HCT116 (cell line): ENCODE data around the gene DIS3L.

ENCODE experiments used
- CTCF ChIP-seq, 3 experiments: fragments of 200-600 bp in 1 of 3; sonication (generic) in 1 of 3; IDR thresholded peaks in 2 of 3; conservative IDR thresholded peaks in 1 of 3; 2 replicates each; pipeline ENCODE4 v1.5.1; 2012 to 2017; ENCODE audit warnings: low read depth in 2 of 3, low read length in 2 of 3, antibody characterized with exemption in 1 of 3, borderline replicate concordance in 1 of 3, control low read depth in 1 of 3, mild to moderate bottlenecking in 1 of 3, mixed read lengths in 1 of 3, mixed run types in 1 of 3, moderate library complexity in 1 of 3; ENCODE audit not compliant: insufficient read depth in 1 of 3
- EZH2 ChIP-seq: fragments of 200-600 bp; sonication (generic); IDR thresholded peaks from 2 replicates; pipeline ENCODE4 v1.6.1; 2017; ENCODE audit warnings: antibody characterized with exemption, mixed run types
- POLR2A ChIP-seq: IDR thresholded peaks from 2 replicates; pipeline ENCODE4 v1.7.0; 2011; ENCODE audit warnings: borderline replicate concordance; ENCODE audit not compliant: insufficient read depth, insufficient read length; ENCODE audit errors: extremely low read depth
- TCF7L2 ChIP-seq: IDR thresholded peaks from 2 replicates; pipeline ENCODE4 v1.7.0; 2011; ENCODE audit warnings: borderline replicate concordance, inconsistent platforms; ENCODE audit not compliant: insufficient read depth, insufficient read length; ENCODE audit errors: extremely low read depth
- YY1 ChIP-seq: IDR thresholded peaks from 2 replicates; pipeline ENCODE4 v1.6.1; 2011; ENCODE audit warnings: low read length, low read depth, moderate library complexity, mild to moderate bottlenecking; ENCODE audit not compliant: insufficient replicate concordance; ENCODE audit errors: extremely low read depth

GRCh38 chr15:66298803-66299251 is 5.5 kb downstream of the DIS3L start:
- TF ChIP-seq CTCF (IDR thresholded peaks at IDR 0.05 in 2 of 3, conservative IDR thresholded peaks at IDR 0.05 in 1 of 3; ENCODE audit: borderline replicate concordance in 1 of 3, insufficient read depth in 1 of 3, low read depth in 2 of 3, low read length in 2 of 3) = no peak
- no peak for TF ChIP-seq EZH2
- no peak for TF ChIP-seq TCF7L2
- TF ChIP-seq YY1 = no peak
- no peak for TF ChIP-seq POLR2A
